Measurements from ENCODE around the gene APOBEC3B. TPM values are rescaled to one million over a fixed set of nuclear protein-coding genes. Genes with fewer than 3 reads are reported as not detected.
A peak's percentile ranks its signal among the peaks of the same experiment; 100 is the strongest.

The APOBEC3B gene
- total and polyA plus RNA-seq, 2 donors (not counting 3 experiments of a cell fraction or from before 2014, with no cell fraction given) = 10.3 to 19.9 TPM

DNA sequence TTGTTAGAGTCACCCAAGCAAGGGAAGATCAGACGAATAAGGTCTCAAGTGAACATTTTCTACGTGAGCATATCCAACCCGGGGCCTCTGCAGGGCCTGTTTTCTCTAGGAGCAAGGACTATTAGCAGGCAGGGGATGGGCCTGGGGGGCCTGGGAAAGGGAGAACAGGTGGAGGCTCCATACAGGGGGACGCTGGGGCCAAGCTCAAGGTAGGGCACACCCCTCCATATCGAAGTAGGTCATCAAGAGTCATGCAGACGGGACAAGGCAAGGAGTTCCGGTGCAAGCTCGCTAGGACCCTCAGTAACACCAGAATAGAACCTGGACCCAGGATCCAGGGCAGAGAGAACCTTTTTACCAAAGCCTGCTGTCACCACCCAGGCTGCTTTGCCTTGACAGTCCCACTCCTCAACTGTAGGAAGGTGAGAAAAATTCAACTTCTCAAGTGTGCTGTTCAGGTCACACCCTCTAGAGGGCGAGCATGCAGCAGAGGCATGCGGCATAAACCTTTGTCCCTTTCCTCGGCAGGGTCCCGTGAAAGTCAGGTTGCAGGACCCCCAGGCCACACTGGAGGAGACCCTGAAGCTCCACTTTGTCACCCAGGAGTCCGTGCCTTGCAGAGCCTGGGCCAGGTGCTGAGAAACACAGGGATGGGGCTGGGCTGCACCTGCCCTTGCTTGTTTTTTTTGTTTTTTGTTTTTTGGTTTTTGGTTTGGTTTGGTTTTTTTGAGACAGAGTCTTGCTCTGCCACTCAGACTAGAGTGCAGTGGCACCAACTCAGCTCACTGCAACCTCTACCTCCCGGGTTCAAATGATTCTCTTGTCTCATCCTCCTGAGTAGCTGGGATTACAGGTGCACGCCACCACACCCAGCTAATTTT lies 8.6 kb upstream of the APOBEC3B start:
- H3K79me2 ChIP-seq (ENCODE audit: control insufficient read depth, insufficient read depth, low read length) = no peaks in the 10 kb centered on the region
- DNase-seq (ENCODE audit: low read depth, low spot score) (peak; percentile 46), FAIRE-seq (peak; percentile 70)
- H3K9me3 ChIP-seq (replicated peaks; ENCODE audit: control insufficient read depth, insufficient read depth, low read length) = no peaks in the 10 kb centered on the region
- ChIA-PET CTCF (interaction anchor here (0.7 to 7.6 kb wide), 8 partner anchors 9 to 205 kb away, joined by 3 to 45 read pairs (median 8); partner anchors contain the start of genes APOBEC3B, APOBEC3C and CBX6), POLR2A (no interaction called here)
- dilution Hi-C loops (cut with MboI; ENCODE audit: extremely low pct_ligation_motif_present, low sequenced_read_pairs) (no loop called here), intact Hi-C loops (cut with micrococcal nuclease) (loop anchor here (1.0 kb wide), 2 partner anchors 30 to 145 kb away; no protein-coding TSS in a partner anchor)
- no peak for TF ChIP-seq EZH2 (IDR thresholded peaks at IDR 0.05; ENCODE audit: borderline replicate concordance, low read depth, low read length, severe bottlenecking)
- TF ChIP-seq, protein P1, sequence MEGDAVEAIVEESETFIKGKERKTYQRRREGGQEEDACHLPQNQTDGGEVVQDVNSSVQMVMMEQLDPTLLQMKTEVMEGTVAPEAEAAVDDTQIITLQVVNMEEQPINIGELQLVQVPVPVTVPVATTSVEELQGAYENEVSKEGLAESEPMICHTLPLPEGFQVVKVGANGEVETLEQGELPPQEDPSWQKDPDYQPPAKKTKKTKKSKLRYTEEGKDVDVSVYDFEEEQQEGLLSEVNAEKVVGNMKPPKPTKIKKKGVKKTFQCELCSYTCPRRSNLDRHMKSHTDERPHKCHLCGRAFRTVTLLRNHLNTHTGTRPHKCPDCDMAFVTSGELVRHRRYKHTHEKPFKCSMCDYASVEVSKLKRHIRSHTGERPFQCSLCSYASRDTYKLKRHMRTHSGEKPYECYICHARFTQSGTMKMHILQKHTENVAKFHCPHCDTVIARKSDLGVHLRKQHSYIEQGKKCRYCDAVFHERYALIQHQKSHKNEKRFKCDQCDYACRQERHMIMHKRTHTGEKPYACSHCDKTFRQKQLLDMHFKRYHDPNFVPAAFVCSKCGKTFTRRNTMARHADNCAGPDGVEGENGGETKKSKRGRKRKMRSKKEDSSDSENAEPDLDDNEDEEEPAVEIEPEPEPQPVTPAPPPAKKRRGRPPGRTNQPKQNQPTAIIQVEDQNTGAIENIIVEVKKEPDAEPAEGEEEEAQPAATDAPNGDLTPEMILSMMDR (IDR thresholded peaks at IDR 0.05; ENCODE audit: extremely low read depth in 1 of 2, insufficient read depth in 1 of 2, low read depth in 1 of 2, low read length in 2 of 2) = peak; percentile 74 to 83
- no peak for TF ChIP-seq POLR2AphosphoS5 (IDR thresholded peaks at IDR 0.05; ENCODE audit: insufficient read depth, low read depth, low read length)
- H4K20me1 ChIP-seq (replicated peaks; ENCODE audit: control insufficient read depth, extremely low read depth, insufficient read depth, low read length) = no peaks in the 10 kb centered on the region
- H3K36me3 ChIP-seq (ENCODE audit: control insufficient read depth in 2 of 2, extremely low read depth in 1 of 2, insufficient read depth in 2 of 2, low read length in 2 of 2) = no peaks in the 10 kb centered on the region
- H2AFZ ChIP-seq (ENCODE audit: low read depth, low read length) = peak overlapping the region; percentile 17
- no peak overlapping the region for H3K27ac ChIP-seq (ENCODE audit: insufficient read depth, low read depth, low read length)
- no peaks in the 10 kb centered on the region for H3K4me1 ChIP-seq (ENCODE audit: control insufficient read depth, extremely low read depth, insufficient read depth, low read length)
- H3K9ac ChIP-seq (replicated peaks; ENCODE audit: extremely low read depth, insufficient read depth, low read length) = no peak overlapping the region
- H3K9me1 ChIP-seq (replicated peaks; ENCODE audit: control insufficient read depth, extremely low read depth, insufficient read depth, low read length) = no peaks in the 10 kb centered on the region
- no peak overlapping the region for H3K4me3 ChIP-seq (replicated peaks in 1 of 3; ENCODE audit: insufficient read depth in 1 of 3, low read depth in 1 of 3, low read length in 3 of 3)
- BruUV-seq (replicated peaks) = no TSS peak
- H3K4me2 ChIP-seq (ENCODE audit: insufficient read depth, low read length) = no peak overlapping the region
- no peaks in the 10 kb centered on the region for H3K27me3 ChIP-seq (ENCODE audit: control insufficient read depth in 2 of 2, insufficient read depth in 2 of 2, low read length in 2 of 2)
